HG03097 (cell line): ENCODE results near the gene COL13A1.

Source experiments
- ATAC-seq: cut with Tn5 transposase; IDR thresholded peaks from one replicate; pipeline ENCODE4 v1.9.1; 2021; ENCODE audit not compliant: unreplicated experiment, low FRiP score

Gene COL13A1

DNA sequence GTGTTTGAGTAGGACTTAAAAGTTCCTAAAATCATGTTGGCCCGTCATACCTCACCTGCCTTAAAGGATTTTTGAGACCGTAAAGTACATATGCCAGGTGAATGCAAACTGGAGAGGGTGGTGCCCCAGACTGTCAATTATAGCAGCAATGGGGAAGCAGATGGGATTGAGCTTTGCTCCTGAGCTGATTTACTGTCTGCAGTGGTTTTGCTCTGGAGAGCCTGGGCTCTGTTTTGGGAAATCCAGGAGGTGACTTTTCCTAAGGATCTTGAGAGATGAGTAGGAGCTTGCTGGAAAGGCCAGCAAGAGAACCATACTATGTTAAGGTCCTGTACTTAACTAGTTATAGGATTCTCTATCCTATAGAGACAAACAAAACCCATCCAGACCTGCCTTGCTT lies 43.0 kb downstream of the COL13A1 start:
- ATAC-seq: no peak

DNA sequence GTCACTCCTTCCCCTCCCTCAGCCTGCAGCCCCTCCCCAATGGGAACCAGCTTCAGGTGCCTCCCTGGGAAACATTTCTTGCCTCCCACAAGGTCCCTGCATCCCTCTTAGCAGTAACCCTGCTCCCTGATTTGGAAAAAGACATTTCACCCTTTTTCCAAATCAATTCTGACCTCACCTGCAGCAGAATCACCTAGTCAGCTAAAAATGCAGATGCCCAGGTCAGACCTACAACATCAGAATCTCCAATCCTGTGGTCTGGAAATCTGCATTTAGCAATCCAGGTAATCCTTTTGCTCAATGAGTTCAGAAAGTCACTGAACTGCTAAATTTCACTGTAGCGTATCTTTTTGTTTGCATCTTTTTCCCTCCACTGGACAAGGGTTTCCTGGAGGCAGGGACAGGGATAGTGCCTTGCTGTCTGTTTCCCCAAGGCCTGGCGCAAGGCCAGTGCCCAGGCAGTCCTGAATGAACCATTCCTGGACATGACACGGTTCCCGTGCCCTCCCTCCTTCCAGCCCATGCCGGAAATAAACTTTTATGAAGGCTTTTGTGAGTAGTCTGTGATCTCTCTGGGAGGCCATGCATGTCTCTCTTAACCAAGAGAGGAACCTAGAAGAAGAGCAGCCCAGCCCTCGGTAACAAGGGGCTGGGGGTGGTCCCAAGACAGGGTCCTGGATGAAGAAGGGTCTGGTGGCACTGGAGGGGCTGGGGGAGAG lies 44.0 kb downstream of the COL13A1 start:
- ATAC-seq: no peak

DNA sequence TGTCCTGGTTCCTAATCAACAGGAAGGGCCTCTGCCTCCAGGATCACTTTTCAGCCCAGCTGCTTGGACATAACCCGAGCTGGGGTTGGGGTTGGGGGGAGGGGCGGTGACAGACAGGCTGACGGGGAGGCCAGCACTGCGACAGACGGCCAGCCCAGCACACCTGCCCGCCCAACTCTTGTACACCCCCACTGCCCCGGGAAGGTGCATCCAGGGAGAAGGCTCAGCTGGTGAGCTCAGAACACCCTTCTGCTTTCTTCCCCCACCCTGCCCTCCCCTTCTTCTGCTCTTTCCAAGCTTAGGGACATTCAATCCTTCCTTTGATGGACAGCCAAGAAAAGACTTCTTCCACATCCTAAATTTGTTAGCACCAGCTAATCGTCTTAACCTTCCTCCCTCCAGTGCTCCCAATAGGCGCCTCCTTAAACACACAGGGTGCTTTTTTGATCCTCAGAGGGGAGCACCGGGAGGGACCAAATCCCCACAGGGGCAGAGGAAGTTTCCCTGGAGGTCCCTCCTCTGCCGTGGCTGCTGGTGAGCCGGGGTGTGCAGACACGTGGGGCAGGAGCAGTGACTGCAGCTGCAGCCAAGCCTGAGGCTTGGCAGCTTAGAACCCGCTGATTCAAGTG lies 44.7 kb downstream of the COL13A1 start:
- no peak for ATAC-seq

DNA sequence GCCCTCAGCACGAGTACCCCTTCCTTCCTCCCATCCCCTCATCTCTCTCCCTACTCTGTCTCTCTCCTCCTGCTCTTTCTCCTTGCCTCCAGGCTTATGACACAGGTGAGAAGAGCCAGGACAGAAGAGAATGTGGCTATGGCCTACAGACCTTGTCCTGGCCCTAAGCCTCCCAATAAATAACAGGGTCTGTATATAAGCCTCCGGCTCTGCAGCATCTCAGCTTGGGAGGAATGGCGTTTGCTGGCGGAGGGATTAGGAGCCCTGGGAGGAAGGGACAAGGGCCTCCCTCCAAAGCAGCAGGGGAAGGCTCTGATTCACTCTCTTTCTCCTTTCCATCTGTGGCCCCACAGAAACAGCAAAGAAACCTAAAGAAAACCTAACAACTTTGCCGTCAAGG lies 45.8 kb downstream of the COL13A1 start:
- no peak for ATAC-seq

DNA sequence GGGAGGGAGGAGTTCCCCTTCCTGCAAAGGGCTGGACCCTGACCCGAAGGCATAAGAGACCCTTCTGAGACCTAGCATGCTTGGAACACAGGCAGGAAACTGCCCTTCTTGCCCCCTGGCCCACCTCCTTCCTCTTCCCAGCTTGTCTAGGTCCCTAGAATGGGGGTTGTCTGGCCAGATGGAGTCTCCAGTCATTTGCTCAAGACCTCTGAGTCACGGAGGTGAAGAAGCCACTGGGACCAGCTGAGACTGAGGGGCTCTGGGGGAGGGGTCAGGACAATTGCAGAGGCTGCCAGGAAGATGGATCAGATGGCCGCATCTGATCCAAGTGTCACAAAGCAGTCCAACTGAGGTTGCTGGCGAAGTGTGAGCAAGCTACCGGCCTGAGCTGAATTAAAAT lies 46.2 kb downstream of the COL13A1 start:
- ATAC-seq: no peak

DNA sequence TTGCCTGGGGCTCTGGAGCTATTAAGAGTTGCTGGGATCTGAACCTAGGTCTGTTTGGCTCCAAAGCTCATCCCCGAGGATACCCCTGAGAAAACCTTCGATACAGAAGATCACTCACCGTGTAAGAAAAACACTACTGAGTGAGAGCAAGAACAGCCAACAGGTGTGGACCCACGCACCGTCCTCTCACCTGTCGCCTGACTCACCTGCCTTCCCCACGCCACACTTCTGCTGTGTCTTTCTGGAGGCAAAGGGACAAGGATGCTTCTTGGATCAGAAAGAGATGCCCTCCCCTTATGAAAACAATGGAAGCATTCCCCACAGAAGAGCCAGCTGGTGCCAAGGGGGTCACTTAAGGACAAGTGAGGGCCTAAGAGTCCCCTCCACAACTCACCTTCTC lies 46.7 kb downstream of the COL13A1 start:
- ATAC-seq: no peak

DNA sequence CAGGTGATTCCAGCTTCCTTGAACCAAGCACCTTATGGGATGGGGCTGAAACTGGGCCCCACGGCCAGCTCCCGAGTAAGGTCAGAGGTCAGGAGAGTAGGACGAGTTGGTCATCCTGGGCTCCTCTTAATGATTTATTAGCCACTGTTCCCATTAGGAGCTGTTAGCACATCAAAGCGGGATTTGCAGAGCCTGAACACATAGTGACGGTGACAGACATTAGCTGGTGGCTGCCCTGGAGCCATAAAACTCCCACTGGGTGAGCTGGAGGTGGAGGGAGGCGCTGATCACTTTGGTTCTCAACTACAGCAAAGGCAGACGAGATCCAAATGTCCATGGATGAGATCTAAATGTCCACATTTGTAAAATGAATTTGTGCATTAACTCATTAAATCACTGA lies 48.1 kb downstream of the COL13A1 start:
- ATAC-seq: no peak

DNA sequence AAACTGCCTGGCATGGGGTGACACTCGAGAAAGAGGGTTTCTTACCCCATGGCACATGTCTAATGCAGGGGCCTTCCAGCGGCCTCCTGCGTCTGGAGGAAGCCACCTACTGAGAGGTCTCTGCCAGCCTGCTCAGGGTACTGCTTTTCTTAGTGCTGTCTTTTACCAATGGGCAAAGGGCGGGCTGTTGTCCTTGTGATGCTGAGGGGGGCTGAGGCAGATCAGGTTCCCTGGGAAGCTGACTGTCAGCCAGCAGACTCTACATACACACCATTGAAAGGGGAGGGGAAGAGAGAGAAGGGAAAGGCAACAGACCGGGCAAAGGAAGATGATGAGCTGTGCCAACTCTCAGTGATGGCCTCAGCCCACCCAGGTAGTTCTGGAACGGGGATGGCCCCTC lies 48.7 kb downstream of the COL13A1 start:
- no peak for ATAC-seq

DNA sequence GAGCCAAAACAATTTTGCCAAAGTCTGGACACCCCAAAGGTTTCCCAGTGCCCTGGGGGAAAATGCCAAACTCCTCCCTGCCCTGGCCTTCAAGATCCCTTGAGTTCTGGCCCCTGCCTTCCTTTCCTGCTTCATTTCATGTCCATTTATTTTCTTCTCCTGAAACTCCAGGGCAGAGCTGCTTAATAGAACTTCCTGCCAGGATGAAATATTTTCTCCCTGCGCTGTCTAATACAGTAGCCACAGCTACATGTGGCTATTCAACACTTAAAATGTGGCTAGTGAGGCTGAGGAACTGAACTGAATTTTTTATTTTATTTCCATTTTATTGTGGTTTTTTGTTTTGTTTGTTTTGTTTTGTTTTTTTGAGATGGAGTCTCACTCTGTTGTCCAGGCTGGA lies 49.6 kb downstream of the COL13A1 start:
- ATAC-seq: no peak

DNA sequence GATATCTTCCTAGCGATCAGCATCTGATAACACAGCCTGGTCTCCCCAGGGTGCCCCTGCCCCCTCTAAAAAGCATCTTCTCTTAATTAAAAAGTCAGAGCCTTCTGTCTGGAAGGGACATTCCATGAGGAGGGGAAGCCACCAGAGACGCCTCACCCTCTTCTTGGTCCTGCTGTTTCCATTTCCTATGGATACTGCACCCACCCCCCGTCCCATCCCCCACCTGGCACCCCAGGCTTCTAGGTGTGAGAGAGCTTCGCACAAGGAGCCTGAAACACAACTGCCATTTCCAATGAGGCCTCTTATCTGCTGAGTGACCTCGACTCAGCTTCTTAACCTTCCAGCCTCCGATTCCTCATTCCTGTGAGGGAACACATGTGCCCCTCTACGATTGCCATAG lies 51.4 kb downstream of the COL13A1 start:
- no peak for ATAC-seq

DNA sequence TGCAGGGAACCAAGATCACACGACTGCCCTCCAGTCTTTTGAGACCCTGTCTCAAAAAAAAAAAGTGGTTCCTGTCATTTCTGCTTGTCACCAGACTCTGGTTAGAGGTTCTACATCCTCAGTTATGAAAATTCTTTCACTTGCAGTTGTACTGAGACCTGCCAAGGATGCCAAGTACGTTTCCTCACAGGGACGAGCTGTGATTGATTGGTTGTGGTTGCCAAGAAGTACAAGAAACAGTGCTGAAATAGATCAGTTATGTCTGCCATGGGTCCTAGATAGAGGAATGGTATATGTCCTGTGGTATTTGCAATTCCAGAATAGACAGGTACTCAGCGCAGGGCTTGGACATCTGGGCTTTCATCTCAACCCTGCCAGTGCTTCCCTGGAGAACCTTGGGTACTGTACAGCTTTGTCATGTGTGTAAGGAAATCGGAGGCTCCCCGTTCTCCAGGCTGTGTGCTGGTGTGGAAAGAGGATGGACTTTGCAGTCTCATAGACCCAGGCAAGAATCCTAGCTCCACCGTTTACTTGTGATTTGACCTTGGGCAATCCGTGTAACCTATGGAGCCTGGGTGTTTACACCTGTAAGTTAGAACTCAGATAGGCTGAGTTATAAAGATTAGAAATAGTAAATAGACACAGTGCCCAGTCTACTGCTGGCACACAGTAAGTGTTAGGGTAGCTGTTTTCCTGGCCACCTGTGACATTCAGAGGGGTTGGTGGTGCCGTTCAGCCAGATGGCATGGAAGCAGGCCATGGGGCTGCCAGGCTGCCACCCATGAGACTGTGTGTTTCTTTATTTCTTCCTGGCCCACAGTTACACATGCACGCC lies 53.0 kb downstream of the COL13A1 start:
- no peak for ATAC-seq

DNA sequence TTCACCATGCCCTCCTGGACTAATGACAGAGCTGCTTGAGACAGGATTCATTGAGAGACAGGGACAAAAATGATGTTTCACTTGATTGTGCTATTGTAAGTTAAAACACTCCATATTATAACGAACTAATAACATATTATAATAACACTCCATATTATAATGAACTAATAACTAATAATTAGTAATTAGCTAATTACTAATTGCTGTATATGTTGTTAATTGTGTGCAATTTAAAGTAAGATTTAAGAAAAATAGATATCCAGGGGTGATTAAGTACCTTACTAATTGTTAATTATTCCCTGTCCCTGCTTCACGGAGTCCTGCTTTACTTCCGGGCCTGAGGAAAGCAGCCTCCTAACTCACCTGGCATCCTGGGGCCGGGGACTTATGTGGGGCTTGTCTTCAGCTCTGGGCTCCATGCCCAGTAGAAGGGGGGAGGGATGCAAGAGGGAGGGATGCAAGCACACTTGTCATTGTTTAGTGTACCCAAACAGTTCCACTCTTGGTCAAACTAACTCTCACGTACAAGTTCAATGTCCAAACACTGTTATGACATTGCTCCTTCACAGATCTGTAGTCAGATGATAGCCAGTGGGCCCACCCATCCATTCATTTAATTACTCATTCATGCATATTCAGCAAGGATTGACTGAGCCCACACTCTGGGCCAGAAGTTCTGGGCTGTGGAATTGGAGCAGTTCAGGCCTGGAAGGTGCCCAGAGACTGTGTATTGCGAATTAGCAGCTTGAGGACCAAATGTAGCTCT lies 53.8 kb downstream of the COL13A1 start:
- no peak for ATAC-seq

DNA sequence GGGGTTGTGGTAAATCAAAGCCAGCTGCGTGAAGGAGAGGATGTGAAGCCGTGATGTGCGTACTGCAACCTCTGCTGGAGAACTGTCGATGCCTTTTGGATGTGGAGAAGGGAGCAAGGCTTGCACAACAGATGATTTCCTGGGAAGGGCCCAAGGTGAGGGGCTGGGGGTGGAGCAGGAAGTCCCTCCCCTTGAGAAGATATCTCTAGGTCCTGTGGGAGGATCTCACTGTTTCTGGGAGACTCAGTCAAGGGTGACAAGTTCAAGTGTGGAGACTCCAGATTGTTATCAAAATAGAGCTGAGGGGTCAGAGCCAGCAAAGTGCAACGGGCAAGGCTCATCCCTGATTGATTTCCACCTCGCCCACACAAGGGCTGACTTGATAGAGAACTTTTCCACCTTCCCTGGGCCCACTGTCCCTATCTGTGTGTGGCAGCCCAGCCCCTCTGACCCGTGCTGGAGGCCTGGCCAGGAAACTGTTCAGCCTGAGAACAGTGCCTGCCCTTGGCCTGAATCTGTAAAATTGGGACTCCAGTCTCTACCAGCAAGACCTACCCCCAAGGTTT lies 55.0 kb downstream of the COL13A1 start:
- no peak for ATAC-seq

DNA sequence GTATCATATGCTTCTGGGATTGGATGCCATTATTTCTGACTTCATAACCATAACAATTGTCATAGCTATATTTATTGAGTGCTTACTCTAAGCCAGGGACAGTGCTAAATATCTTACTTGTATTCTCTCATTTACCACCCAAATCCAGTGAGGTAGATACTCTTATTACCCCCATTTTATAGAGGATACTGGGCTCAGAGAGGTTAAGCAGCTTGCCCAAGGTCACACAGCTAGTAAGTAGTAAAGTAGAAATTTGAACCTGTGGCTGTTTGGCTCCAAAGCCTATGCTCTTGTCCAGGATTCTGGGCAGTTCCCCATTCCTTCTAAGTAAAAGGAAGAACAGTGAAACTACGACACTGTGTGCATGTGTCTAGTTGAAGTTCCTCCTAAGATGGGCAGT lies 56.5 kb downstream of the COL13A1 start:
- no peak for ATAC-seq

DNA sequence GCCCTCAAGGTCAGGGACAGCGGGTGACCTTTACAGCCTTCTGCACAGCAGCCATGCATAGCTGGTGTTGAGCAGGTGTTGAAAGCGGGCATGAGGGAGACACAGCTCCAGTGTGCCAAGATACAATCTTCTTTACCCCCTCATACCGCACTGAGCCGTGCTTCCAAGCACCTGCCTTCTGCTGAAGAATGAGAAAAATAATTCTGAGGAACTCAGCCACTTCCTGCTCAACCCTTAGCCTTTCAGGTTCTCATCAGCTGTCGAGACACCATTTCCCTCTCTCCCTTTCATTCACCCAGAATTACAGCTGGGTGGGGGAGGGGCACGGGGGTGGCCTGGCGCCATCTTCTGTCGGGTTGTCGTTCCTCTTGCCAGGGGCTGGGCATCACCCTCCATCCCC lies 58.6 kb downstream of the COL13A1 start:
- no peak for ATAC-seq

DNA sequence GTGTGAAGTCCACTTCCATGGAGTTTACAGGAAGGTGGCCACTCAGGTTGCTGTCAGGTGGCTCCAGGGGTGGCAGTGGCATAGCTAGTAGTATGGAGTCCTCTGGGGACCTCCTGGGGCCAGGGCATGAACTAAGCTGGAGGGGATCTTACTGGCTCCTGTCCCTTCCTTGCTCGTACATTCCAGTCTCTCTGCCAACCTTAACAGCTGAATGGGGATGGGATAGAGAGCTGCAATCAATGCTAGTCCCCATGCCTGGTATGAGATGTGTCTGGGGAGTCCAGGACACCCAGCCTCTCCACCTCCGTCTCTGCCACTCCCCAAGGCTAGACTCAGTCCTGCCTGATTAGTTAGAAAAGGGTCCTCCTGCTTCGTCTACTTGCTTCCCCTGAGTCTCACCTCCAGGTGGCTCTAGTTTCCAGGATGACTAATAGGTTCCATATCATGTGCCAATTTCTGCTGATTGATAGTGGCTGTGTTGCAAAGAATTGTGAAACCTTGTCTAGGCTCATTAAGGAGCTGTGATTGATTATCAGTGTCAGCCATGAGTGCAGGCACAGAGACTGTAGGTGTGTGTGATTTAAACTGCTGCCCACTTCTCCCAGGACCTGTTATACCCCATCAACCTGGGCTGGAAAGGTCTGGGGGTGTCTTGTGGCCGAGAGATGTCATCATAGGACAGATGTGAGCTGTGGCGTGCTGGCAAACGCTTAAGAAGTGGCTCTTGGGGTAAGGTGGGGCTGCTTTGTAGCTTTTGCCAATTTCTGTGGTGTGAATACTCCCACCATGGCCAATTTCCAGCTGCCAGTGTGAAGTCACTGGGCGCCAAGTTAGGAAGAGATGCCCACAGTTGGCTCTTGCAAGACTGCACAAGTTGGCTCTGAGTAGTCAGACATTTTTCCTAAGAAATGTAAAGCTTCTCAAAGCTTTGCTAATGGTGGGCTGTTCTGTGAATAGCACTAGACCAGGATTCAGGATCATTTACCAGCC lies 59.8 kb downstream of the COL13A1 start:
- ATAC-seq: no peak

DNA sequence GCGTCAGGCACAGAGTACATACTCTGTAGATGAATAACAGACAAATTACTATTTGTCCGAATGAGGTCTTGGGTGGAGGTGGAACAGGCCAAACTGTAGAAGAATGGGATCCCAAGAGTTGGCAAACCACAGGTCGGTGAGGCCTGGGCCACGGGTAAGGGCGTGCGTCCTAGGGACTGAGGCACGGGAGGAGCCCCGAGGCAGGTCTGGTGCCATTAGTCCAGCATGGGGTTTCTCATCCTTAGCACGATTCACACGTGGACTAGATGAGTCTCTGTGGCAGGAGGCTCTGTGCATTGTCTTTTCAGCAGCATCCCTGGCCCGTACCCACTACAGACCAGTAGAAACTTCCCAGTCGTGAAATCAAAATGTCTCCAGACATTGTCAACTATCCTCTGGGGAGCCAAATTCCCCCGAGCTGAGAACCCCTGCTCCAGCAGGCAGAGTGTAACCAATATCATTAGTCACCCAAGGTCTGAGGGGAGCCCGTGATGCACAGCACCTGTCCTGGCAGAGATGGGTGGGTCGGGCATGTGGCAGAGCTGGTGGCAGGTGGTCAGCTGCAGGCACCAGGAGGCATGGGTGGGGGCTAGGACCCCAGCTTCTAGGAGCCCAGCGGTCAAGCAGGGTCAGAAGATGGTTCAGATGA lies 61.3 kb downstream of the COL13A1 start:
- ATAC-seq: no peak

DNA sequence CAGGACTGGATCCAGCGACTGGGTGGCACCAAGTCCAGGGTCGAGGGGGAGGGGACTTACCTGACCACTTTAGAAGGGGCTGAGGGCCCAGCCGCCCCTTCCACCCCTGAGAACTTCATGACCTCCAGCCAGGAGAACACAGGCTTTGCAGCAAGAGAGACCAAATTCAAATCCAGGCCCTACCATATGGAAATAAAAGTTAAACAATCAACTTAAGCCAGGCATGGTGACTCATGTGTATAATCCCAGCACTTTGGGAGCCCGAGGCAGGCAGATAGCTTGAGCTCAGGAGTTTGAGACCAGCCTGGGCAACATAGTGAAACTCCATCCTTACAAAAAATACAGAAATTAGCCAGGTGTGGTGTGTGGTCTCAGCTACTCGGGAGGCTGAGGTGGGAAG lies 61.9 kb downstream of the COL13A1 start:
- ATAC-seq: no peak

DNA sequence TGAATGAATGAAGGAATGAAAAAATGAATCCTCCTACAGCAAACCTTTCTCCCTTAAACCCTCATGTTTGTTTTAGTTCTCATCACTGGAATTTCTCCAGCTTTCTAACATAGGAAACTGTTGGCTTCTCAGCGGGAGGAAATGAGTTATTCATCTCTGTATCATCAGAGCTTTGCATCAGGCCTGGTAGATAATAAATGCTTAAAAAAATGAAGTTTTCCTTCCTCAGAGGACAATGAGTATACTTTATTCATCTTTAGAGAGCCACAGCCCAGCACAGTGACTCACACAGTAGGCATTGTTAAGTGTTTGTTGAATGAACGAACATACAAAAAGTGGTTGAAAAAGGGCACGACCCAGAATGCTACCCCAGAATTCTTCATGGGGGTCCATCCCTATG lies 62.6 kb downstream of the COL13A1 start:
- ATAC-seq: no peak
